Heart left ventricle (tissue), 16 donors: Measurements from ENCODE around the gene ISG20L2. TPM values are rescaled to one million over a fixed set of nuclear protein-coding genes. Genes with fewer than 3 reads are reported as not detected.

Experiments
- ATAC-seq, 4 donors: fragments of 200-7000 bp; cut with Tn5 transposase; one replicate each; pipeline ENCODE4 v1.9.1; 2020 to 2022; ENCODE audit warnings: moderate library complexity in 4 of 4, mild to moderate bottlenecking in 3 of 4, moderate number of reproducible peaks in 1 of 4
- DNase-seq, 5 donors: peaks; one replicate each; pipeline ENCODE4 v3.0.0-alpha.2; 2020
- H3K27ac ChIP-seq, 12 donors: fragments of 200-600 bp; sonication (generic) in 4 of 12; one replicate each; pipeline versions ENCODE4 v1.5.0 to v1.8.0; 2016 to 2022; ENCODE audit warnings: mild to moderate bottlenecking in 2 of 12
- H3K27me3 ChIP-seq, 9 donors: fragments of 200-600 bp; sonication (generic) in 2 of 9; one replicate each; pipeline versions ENCODE4 v1.5.1 to v1.8.0; 2016 to 2022; ENCODE audit warnings: mild to moderate bottlenecking in 3 of 9
- H3K36me3 ChIP-seq, 9 donors: fragments of 200-600 bp; sonication (generic) in 2 of 9; one replicate each; pipeline versions ENCODE4 v1.5.0 to v1.8.0; 2018 to 2022; ENCODE audit warnings: mild to moderate bottlenecking in 2 of 9
- H3K4me1 ChIP-seq, 12 donors: fragments of 200-600 bp; sonication (generic) in 4 of 12; one replicate each; pipeline versions ENCODE4 v1.5.0 to v1.8.0; 2016 to 2022; ENCODE audit warnings: mild to moderate bottlenecking in 3 of 12
- H3K4me3 ChIP-seq, 12 donors: fragments of 200-600 bp; sonication (generic) in 4 of 12; one replicate each; pipeline versions ENCODE4 v1.5.0 to v1.8.0; 2017 to 2022; ENCODE audit warnings: mild to moderate bottlenecking in 9 of 12, moderate library complexity in 4 of 12
- H3K9me3 ChIP-seq, 12 donors: fragments of 200-600 bp; sonication (generic) in 4 of 12; one replicate each; pipeline versions ENCODE4 v1.5.0 to v1.8.0; 2016 to 2022; ENCODE audit warnings: mild to moderate bottlenecking in 1 of 12
- POLR2A ChIP-seq, 2 donors: fragments of 450-650 bp; IDR thresholded peaks; one replicate each; pipeline ENCODE4 v1.6.1; 2017; ENCODE audit warnings: antibody characterized with exemption in 2 of 2, mild to moderate bottlenecking in 2 of 2, moderate library complexity in 2 of 2
- WGBS, 4 donors: extraction: QIAGEN DNeasy Blood & Tissue Kit in 2 of 4; methylation state at CpG; one replicate each; pipeline versions ENCODE4 v1.1.5 to v1.1.7; 2013 to 2018; 5-methylcytosine and 5-hydroxymethylcytosine counted together
- intact Hi-C, 10 donors: fragments of 100-400 bp; cut with DNase I; formaldehyde crosslinking; loops; one replicate each; pipeline versions ENCODE4 v1.11.1 to v1.14.2; 2022
- polyA plus RNA-seq, 2 donors: library from polyadenylated mRNA; stranded (reverse); fragments of 200-250 nt; gene quantifications; one replicate each; pipeline ENCODE4 v1.2.3, GENCODE V29; 2013
- total RNA-seq, 9 donors: library from RNA; depleted of rRNA in 2 of 9; stranded (reverse); fragments of >200 nt in 2 of 9; fragmentation: NEBNext Ultra II Directional in 3 of 9; extraction: Animal tissue kit (Norgen Biotek cat#: 25700) in 3 of 9; gene quantifications; one replicate each; pipeline versions ENCODE4 v1.1.0 to v1.2.4, GENCODE V29; 2016 to 2023
- TF ChIP-seq, protein P1 (sequence below), 12 donors: fragments of 200-600 bp; sonication (generic) in 4 of 12; IDR thresholded peaks; one replicate each; pipeline versions ENCODE4 v1.5.0 to v1.8.0; 2018 to 2022; ENCODE audit warnings: antibody characterized with exemption in 12 of 12, mild to moderate bottlenecking in 5 of 12
- donor health status: ischemic (EF 13 %, LVEDD 7.1; RV severe dilation, severe dysfunction).
- donor health status: healthy with polysubstance abuse.
- donor health status: DM: no; HTN: yes; CAD: no.
- donor health status: DM: no; HTN: no; CAD: no.
- donor health status: ischemic (EF 25% LVEDD 6.9; RV normal size, moderate dysfunction).
- donor health status: ischemic (EF 25% LVEDD 5.7; RV mildly dilated, moderate dysfunction).
- donor health status: healthy.
- donor health status: DM: yes; HTN: yes; CAD: no.
- donor health status: ischemic (EF 35%, LVEDD 5.7; RV mildly dilated, moderate dysfunction).
- donor health status: nonischemic (EF 11% LVEDD 7.7; RV severe dilation, severe dysfunction).
- donor health status: DM: yes; HTN: yes; CAD: no.
- donor health status: PGD.
- donor health status: ischemic (EF 29% LVEDD 5.4; RV normal size, mild dysfunction).
- donor health status: nonischemic (EF 23%, LVEDD 6.1; RV moderate dilation, normal function).

Gene ISG20L2
- total and polyA plus RNA-seq, 11 donors = 5.1 to 17.9 (median 12.8) TPM

DNA sequence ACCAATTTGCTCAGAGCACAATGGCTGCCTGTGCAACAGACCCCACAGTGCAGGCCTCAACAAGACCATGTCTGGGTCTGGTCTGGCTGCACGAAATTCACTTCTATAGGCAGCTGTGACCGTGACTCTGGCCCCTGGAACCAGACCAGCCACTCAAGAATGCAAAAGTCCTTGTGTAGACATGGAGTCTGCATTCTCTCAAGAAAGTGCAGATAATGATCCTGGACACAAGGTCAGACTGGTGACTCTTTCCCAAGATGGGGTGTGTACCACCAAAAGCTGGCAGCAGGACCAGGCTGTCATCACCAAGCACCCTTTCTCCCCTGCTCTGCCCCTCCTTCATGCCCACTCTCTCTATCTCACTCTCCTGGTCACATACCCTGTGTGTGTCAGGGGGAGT lies 7.4 kb downstream of the ISG20L2 start:
- peaks cover 5 to 20% (median 15%) of the 10 kb centered on the region in 12 donors for H3K4me1 ChIP-seq
- intact Hi-C loops = loop anchor here in 5 of 10 donors (10.0 kb wide), 4 partner anchors 96 to 164 kb away; partner anchors contain the start of genes NTRK1 (in 3 of the 5) and INSRR (in 2 of the 5)

DNA sequence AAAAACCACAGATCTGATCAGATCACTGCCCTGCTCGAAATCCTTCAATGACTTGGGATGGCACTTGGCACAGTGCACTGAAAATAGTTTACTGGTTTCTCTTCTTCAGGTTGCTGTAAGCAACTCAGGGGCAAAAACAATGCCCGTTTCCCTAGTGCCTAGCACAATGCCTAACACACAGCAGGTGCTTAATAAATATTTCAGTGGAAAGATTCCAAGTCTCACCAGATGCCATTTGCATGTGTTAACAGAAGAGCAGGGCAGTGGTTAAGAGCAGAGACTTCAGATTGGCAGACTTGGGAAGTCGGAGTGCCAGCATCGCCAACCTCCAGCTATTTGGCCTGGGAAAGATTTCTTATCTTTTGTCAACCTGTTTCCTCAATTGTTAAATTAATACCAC lies 11.2 kb downstream of the ISG20L2 start:
- H3K4me1 ChIP-seq = no peaks in the 10 kb centered on the region
- ATAC-seq (no peak), DNase-seq (peak in 1 of 5 donors; percentile 15)
- no peaks in the 10 kb centered on the region for H3K27me3 ChIP-seq
- intact Hi-C loops = no loop called here
- TF ChIP-seq, protein P1, sequence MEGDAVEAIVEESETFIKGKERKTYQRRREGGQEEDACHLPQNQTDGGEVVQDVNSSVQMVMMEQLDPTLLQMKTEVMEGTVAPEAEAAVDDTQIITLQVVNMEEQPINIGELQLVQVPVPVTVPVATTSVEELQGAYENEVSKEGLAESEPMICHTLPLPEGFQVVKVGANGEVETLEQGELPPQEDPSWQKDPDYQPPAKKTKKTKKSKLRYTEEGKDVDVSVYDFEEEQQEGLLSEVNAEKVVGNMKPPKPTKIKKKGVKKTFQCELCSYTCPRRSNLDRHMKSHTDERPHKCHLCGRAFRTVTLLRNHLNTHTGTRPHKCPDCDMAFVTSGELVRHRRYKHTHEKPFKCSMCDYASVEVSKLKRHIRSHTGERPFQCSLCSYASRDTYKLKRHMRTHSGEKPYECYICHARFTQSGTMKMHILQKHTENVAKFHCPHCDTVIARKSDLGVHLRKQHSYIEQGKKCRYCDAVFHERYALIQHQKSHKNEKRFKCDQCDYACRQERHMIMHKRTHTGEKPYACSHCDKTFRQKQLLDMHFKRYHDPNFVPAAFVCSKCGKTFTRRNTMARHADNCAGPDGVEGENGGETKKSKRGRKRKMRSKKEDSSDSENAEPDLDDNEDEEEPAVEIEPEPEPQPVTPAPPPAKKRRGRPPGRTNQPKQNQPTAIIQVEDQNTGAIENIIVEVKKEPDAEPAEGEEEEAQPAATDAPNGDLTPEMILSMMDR (IDR thresholded peaks at IDR 0.05) = no peak
- no peak for TF ChIP-seq POLR2A (IDR thresholded peaks at IDR 0.05)
- H3K27ac ChIP-seq = no peak overlapping the region
- no peaks in the 10 kb centered on the region for H3K9me3 ChIP-seq
- H3K4me3 ChIP-seq = no peak overlapping the region
- peaks cover 0 to 31% (median 18%) of the 10 kb centered on the region in 9 donors for H3K36me3 ChIP-seq
- WGBS, 4 donors = 70 to 82% (median 72%) methylated on average over 4 of the region's 4 CpGs

More for the DNA sequence above, 7.4 kb downstream of the ISG20L2 start:
- no peak for TF ChIP-seq POLR2A (IDR thresholded peaks at IDR 0.05)
- TF ChIP-seq, protein P1 (IDR thresholded peaks at IDR 0.05) = no peak
- ATAC-seq (no peak), DNase-seq (peak in 1 of 5 donors; percentile 20)
- Histone ChIP-seq H3K4me3 (no peak overlapping the region), H3K27me3 (no peaks in the 10 kb centered on the region), H3K36me3 (peaks cover 0 to 63% (median 42%) of the 10 kb centered on the region in 9 donors), H3K9me3 (no peaks in the 10 kb centered on the region), H3K27ac (no peak overlapping the region)
- 56 to 80% (median 61%) methylated on average over 1 to 2 of the region's 2 CpGs for WGBS, 4 donors

DNA sequence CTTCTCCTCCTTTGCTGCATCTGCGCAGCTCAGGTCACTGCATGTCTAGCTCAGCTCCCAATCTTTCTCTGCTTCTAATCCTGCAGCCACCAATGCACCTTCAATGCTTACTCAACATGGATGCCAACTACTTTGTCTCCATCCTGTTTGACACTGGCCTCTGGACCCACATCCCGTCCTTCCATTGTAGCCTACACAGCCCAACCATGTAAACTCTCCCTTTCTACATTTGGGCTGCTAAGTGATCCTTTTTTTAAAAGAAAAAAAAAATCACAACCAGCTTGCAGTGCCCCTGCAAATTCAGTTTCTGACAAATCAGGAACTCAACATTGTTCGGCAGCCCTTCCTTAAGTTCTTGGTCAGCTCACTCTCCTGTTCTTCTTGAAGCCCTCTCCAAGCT lies 13.7 kb downstream of the ISG20L2 start:
- Histone ChIP-seq H3K4me3 (no peak overlapping the region), H3K27ac (no peak overlapping the region), H3K4me1 (peaks cover 0 to 8% (median 4%) of the 10 kb centered on the region in 12 donors), H3K27me3 (no peaks in the 10 kb centered on the region), H3K9me3 (no peaks in the 10 kb centered on the region), H3K36me3 (peaks cover 0 to 10% (median 0%) of the 10 kb centered on the region in 9 donors)
- DNase-seq (no peak), ATAC-seq (no peak)
- WGBS, 4 donors = 78 to 82% (median 80%) methylated on average over 3 of the region's 3 CpGs
- TF ChIP-seq POLR2A (IDR thresholded peaks at IDR 0.05) = no peak
- TF ChIP-seq, protein P1 (IDR thresholded peaks at IDR 0.05) = no peak
- intact Hi-C loops = no loop called here

DNA sequence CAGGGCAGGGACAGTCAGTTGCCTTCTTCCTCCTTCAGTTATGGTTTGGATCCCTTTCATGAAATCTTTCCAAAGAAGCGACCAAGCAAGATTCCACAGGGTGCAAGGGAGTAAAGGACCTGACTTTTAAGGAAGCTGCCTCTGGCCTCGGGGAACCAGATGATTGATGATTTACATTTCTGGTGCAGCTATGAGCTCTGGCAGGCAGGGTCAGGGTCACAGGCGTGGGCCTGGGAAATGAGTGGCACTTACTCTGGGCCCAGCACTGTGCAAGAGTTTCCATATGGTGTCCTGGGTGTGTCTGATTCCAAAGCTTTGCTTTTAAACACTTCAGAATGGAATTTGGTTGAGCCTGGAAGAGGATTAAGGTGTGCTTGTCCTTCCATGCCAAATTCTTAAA lies 15.9 kb downstream of the ISG20L2 start:
- no peaks in the 10 kb centered on the region for H3K27me3 ChIP-seq
- 85 to 91% (median 86%) methylated on average over 3 of the region's 3 CpGs for WGBS, 4 donors
- TF ChIP-seq, protein P1 (IDR thresholded peaks at IDR 0.05) = no peak
- no peak for TF ChIP-seq POLR2A (IDR thresholded peaks at IDR 0.05)
- intact Hi-C loops = no loop called here
- peaks cover 0 to 6% (median 0%) of the 10 kb centered on the region in 9 donors for H3K36me3 ChIP-seq
- H3K9me3 ChIP-seq = no peaks in the 10 kb centered on the region
- no peak overlapping the region for H3K4me3 ChIP-seq
- peaks cover 0 to 22% (median 9%) of the 10 kb centered on the region in 12 donors for H3K4me1 ChIP-seq
- H3K27ac ChIP-seq = no peak overlapping the region
- DNase-seq = peak in 1 of 5 donors; percentile 23
- no peak for ATAC-seq
